ENCODE data around the gene CT45A9.
"Not testable (repeated sequence)": the region's sequence is repeated elsewhere in the genome, so short reads cannot be mapped to it uniquely, and the experiment has no call there.

CT45A9 gene

GRCh38 chrX:135871712-135872111, at the start of gene CT45A9:
Gene CT45A9 (minus strand): TSS chrX:135871812. CDS start chrX:135868061, 3,751 bp downstream.
- DNase-seq = not testable (repeated sequence)

- DNase-seq = not testable (repeated sequence)
These were observed 48.9 kb upstream of the CT45A9 start for GRCh38 chrX:135920516-135920915.

GRCh38 chrX:135914404-135914803, 42.8 kb upstream of the CT45A9 start:
- DNase-seq = no peak

GRCh38 chrX:135910251-135910650, 38.6 kb upstream of the CT45A9 start:
- no peak for DNase-seq

GRCh38 chrX:135893294-135893817, 21.7 kb upstream of the CT45A9 start, which contains the start of the genes CT45A10 and SAGE1:
Gene CT45A10 (minus strand): TSS chrX:135893444. CDS start chrX:135885344, 8,100 bp downstream.
Gene SAGE1 (plus strand): TSS chrX:135893716. CDS start chrX:135896243, 2,527 bp downstream.
- DNase-seq = no peak

- no peak for DNase-seq
These were observed 21.2 kb upstream of the CT45A9 start for GRCh38 chrX:135892781-135893180.

- no peak for DNase-seq
These were observed 18.5 kb upstream of the CT45A9 start for GRCh38 chrX:135890087-135890585.

- not testable (repeated sequence) for DNase-seq
These were observed 17.4 kb upstream of the CT45A9 start for GRCh38 chrX:135888976-135889375.

GRCh38 chrX:135888230-135888629, 16.6 kb upstream of the CT45A9 start:
- not testable (repeated sequence) for DNase-seq

GRCh38 chrX:135882741-135883140, 11.1 kb upstream of the CT45A9 start:
- not testable (repeated sequence) for DNase-seq

- DNase-seq = not testable (repeated sequence)
These were observed 17.2 kb downstream of the CT45A9 start, which contains the start of gene CT45A8 for GRCh38 chrX:135854438-135854837. Gene CT45A8 (minus strand): TSS chrX:135854538. CDS start chrX:135850783, 3,755 bp downstream.

GRCh38 chrX:135837180-135837579, 34.4 kb downstream of the CT45A9 start, which contains the start of gene CT45A7:
Gene CT45A7 (minus strand): TSS chrX:135837280. CDS start chrX:135833533, 3,747 bp downstream.
- not testable (repeated sequence) for DNase-seq

- not testable (repeated sequence) for DNase-seq
These were observed 51.7 kb downstream of the CT45A9 start, which contains the start of gene CT45A2 for GRCh38 chrX:135819912-135820311. Gene CT45A2 (minus strand): TSS chrX:135820012. CDS start chrX:135816265, 3,747 bp downstream.

Data from right forelimb (tissue), 1 donor.